ENCODE data around the gene NFATC2. TPM values are rescaled to one million over a fixed set of nuclear protein-coding genes. Genes with fewer than 3 reads are reported as not detected.
A peak's percentile ranks its signal among the peaks of the same experiment; 100 is the strongest.
"Not testable (repeated sequence)": the region's sequence is repeated elsewhere in the genome, so short reads cannot be mapped to it uniquely, and the experiment has no call there.

Gene NFATC2
- total RNA-seq, 1 experiment from 2014 or later: 0.28 TPM

DNA sequence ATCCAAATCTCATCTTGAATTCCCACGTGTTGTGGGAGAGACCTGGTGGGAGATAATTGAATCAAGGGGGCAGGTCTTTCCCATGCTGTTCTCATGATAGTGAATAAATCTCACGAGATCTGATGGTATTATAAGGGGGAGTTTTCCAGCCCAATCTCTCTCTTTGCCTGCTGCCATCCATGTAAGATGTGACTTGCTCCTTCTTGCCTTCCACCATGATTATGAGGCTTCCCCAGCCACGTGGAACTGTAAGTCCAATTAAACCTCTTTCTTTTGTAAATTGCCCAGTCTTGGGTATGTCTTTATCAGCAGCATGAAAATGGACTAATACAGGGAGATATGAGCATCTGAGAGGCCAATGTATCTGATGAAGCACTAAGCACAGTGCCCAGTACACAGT is 26.0 kb upstream of the NFATC2 start:
- DNase-seq (ENCODE audit: low spot score): not testable (repeated sequence)

- DNase-seq (ENCODE audit: low spot score): no peak
Observed at GRCh38 chr20:51567622-51568021, 25.1 kb upstream of the NFATC2 start.

DNA sequence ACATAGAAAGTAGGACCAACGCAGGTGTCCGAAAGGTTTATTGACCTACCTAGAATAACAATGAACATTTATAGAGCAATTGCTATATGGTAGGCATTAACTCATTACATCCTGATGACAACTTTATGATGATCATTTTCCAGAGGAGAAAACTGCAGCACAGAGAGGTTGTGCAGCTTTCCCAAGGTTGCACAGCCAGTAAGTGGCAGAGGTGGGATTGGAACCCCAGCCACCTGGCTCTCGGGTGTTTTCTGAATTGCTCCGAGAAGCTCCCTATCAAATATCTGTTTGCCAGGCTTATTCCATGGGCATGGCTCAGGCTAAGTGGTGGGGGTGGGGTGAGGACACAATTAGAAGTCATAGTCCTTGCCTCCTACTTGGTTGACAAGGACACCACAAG is 24.1 kb upstream of the NFATC2 start:
- DNase-seq (ENCODE audit: low spot score): no peak

DNA sequence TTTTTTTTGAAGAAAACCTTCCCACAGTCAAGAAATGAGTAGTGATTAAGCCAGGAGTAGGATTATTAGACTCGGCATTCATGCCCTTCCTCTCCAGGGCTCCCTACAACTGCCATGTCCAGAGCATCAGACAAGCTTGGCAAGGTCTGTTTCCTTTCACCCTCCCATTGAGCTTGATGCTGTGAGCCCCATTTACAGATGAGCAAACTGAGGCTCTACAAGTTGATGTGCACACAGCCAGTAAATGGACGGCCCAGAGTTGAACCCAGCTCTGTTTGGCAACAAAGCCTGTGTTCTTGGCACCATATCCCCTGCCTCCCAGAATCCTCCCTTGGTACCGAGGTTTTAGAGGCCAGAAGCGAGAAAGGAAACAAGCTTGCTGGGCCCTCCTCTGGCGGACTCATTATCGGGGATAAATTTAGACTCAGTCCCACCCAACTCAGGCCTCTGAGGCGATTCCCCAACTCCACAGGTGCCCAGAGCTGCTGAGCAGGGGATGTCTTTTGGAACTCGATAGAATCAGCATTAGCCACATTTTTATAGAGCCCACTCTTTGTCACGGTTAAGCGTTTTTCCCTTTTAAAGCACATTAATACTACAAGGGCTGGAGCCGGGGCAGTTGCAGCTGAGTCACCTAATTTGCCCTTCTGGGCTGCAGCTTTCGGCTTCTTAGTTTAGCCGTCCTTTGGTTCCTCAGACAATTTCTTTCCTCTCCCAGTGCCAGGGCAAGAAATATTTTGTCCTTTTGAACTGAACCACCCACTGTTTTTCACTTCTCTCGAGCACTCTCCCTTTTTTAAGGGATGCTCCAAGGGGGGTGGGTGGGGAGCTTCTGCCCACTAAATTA is 23.0 kb upstream of the NFATC2 start:
- DNase-seq (ENCODE audit: low spot score): peak; percentile 75

DNA sequence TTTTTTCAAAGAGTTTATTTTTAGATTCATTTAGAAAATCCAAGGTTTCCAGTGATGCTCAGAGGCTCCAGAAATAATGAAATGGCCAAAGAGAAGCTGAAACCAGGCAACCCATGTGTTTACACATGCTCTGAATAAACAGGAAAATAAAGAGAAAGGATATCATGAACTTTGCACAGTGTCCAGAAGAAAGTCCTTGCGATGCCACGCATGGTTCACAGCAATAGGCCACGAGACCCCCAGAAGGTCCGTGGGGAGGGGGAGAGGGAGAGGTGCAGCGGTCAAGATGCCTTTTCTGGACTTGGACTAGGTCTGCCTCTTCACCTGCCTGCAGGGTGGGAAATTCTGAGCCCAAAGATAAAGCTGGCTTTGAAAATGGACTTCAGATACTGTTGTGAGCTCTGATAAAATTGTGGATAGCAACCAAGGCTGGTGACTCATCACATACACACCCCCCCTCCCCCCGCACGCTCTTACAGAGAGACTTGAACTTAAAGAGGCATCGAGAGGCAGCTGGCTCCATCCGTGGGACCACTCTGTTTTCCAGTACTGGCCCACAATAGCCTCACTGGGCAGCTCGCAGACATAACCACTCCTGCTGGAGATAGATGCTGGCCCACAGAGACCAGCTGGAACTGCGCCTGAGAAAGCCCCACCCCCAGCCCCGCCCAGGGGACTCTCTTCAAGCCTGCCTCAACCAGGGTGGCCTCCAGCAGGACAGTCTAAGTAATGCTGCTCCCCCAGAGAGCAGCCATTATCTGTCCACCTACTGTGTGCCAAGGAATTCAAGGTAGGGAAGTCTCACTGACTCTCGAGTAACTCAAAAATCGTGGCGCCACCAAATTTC is 21.2 kb upstream of the NFATC2 start:
- peak; percentile 91 for DNase-seq (ENCODE audit: low spot score)

DNA sequence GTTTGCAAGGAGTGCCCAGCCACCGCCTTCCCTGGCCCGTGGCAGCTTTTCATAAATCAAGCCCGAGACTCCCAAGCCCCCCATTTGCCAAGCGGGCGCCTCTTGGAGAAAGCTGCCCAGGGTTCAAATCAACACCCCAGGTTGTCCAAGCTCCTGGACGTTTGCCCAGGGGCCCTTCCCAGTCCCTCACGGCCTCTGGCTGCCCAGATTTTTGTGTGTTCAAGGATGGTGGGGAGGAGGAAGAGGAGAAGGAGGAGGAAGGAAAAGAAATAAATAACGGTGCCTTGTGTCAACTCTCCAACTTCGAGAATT is 20.6 kb upstream of the NFATC2 start:
- no peak for DNase-seq (ENCODE audit: low spot score)

DNA sequence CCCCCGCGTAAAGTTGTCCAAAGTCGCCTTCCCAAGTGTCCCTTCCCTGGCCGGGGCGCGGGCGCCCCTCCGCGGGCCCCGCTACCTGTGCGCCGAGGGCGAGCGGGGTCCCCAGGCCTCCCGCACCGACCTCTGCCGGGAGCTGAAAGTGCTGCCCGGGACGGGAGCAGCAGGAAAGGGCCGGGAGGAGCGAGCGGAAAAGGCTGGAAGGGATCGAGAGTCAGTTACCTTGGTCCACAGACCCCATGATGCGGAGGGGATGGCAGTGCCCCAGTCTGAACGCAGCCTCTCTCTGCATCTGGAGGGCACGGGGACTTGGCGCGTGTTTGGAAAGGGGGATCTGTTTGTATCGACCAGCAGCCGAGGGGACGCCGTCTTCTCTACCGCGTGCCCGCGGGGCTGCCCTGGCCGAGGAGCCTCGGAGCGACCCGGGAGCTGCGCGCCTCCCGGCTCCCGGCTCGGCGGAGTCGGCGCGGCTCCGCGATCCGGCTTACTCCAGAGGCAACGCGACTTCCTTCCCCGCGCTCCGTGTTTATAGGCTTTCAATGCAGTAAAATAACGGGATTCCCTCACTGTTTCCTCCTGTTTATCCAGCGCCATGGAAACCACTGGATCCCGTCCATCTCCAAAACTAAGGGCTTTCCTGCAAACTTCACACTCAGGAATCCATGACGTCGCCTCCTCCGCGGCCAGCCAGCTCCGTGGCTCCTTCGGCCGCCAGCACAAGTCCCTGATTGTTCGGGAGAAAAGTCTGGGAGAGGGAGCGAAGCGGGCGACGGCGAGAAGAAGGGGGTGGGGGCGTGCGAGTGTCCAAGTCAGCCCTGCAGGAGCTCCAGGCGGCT is 20.0 kb upstream of the NFATC2 start:
- DNase-seq (ENCODE audit: low spot score): peak; percentile 75

DNA sequence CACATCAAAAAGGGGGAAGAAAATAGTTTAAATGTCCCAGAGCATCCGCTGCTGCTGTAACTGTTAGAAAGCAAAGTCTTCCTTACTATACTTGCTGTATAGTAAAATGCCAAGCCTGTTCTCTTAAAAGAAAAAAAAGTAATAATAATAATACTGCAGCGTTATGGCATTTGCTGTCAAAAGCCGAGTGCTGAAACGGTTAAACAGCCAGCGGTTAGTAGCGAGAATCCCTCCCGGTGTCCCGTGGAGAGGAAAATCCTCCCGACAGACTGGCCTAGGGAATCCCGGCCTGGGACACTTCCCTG is 19.5 kb upstream of the NFATC2 start:
- no peak for DNase-seq (ENCODE audit: low spot score)

GRCh38 chr20:51560550-51561307 is 18.2 kb upstream of the NFATC2 start:
- DNase-seq (ENCODE audit: low spot score): no peak

DNA sequence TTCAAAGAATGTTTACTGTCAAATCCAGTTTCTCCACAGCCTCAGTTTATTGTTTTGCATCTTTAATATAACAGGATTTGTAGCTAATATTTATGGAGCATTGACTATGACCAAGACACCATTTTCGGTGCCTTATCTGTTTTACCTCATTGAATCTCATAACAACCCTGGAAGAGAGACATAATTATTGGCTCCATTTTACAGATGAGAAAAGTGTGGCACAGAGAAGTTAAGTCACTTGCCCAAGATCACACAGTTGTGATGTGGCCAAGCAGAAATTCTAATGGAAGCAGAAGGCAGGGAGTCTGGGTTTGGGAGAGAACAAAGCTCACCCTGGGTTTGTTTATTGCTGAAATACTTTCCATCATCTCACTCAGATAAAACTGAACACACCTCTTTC is 17.5 kb upstream of the NFATC2 start:
- DNase-seq (ENCODE audit: low spot score): no peak

DNA sequence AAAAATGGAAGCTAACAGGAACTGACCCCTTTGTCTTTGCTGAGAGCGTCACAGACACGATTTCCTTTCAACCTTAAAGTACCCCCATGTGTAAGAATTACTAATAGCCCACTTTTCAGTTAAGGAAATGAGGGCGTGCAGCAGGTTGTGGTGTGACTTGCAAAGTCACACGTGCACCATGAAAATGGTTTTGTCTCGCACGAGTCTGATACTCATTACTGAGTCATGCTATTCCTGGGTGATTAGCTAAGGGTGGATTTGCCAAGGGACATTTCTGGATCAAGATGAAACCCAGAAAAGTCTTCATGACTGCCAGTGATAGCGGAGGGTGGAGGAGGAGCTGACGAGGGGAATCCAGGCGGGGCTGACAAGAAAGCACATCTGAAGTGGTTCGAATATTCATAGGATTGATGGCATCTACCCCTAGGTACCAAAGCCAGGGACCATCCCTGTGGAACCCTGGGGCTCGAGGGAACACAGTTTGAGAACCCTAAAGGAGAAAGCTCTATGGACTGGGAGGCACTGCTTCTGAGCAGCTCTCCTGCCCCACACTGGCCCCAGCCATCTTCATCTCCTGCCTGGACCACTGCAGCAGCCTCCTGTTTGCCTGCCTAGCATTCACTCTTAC is 12.1 kb upstream of the NFATC2 start:
- DNase-seq (ENCODE audit: low spot score): peak; percentile 78

- DNase-seq (ENCODE audit: low spot score): peak; percentile 68
Observed at GRCh38 chr20:51553897-51554486, 11.5 kb upstream of the NFATC2 start.

GRCh38 chr20:51551186-51551585 is 8.7 kb upstream of the NFATC2 start:
- no peak for DNase-seq (ENCODE audit: low spot score)

DNA sequence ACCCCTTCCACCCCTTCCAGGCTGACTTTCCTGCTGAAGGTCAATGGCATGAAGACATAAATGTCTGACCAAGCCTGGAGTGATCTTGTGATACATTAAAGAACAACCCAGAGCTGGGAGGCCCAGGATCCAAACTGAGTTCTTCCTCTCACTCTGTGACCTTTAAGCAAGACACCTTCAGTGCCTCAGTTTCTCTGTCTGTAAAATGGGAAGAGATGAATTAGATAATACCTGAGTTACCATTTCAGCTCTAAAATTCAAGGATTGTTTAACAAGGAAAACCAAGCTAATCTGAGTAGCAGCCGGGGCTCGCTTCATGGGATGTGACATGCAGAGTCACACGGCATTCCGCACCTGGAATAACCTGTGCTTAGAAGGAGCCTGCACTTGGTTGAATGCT is 7.0 kb upstream of the NFATC2 start:
- no peak for DNase-seq (ENCODE audit: low spot score)

- no peak for DNase-seq (ENCODE audit: low spot score)
Observed at GRCh38 chr20:51547951-51548350, 5.4 kb upstream of the NFATC2 start.

DNA sequence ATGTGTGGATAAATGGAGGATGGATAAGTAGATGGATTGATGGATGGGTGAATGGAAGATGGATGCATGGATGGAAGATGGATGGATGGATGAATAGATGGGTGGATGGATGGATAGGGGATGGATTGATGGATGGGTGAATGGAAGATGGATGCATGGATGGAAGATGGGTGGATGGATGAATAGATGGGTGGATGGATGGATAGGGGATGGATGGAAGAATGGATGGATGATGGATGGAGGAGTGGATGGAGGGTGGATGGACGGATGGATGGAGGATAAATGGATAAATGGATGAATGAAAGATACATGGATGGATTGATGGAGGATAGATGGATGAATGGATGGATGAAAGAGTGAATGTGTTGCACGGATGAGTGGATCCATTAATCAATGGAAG is 3.0 kb upstream of the NFATC2 start:
- DNase-seq (ENCODE audit: low spot score): no peak

DNA sequence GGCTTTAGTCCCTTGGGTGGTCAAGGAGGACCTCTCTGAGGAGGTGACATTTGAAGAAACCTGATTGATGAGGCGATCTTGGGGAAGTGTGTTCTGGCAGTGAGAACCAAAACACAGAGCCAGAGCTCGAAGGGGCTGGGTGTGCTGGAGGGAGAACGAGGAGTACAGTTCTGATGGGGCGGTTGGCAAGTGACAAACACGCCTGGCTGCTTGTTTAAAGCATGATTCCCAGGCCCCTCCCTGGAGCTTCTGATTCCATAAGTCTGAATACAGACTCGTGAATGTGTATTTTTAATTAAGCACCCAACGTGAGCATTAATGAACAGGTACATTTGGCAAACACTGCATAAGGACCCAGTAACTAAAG is 886 bp upstream of the NFATC2 start:
- no peak for DNase-seq (ENCODE audit: low spot score)

GRCh38 chr20:51542033-51542570 is 417 bp downstream of the NFATC2 start:
- no peak for DNase-seq (ENCODE audit: low spot score)

DNA sequence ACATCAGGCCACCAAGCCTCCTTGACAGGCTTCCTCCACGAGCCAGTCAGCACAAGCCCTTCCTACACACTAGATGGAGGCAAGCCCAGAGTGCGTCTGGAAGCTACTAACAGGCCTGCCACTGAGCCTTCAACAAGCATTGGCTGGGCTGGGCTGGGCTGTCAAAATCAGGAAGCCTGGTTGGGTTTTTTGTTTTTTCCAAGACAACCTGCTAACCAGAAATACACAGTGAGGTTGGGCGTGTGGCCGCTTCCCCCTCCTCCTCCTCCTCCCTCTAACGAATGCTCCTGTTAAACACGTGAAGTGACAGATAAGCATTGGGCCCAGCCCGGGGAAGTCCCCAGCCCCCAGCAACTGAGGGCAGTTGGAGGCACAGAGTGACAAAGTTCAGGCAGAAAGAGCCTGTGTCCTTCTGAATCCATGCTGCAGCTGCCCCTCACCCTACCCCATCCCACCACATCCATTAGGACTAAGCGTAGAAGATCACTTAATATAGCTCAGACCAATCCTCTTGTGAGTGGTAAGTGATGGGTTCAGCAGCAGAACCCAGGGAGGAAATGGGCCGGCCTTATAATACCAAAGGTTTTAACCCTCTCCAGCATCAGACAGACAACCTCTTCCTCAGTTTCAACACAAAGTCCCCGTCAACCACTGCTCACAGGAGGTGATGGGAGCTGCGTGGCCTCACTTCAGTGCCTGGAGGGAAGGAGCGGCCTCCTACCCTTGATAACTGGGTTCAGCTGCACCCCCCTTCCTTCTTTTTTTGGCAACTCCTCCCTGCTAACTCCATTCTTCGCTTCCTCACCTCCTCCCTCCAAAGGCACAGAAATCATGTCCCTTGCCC is 1.1 kb downstream of the NFATC2 start:
- no peak for DNase-seq (ENCODE audit: low spot score)

- no peak for DNase-seq (ENCODE audit: low spot score)
Observed at GRCh38 chr20:51540580-51540979, 1.9 kb downstream of the NFATC2 start.

Measured in A172 (cell line).